H9 (cell line): ENCODE results near the gene UBR2. TPM values are rescaled to one million over a fixed set of nuclear protein-coding genes. Genes with fewer than 3 reads are reported as not detected.

ENCODE experiments used
- DNase-seq: peaks from one replicate; pipeline ENCODE4 v3.0.0-alpha.2; 2017
- H2AFZ ChIP-seq: one replicate; pipeline ENCODE4 v1.6.1; 2013; ENCODE audit warnings: mild to moderate bottlenecking, low read length, control low read depth, moderate library complexity
- H2AK5ac ChIP-seq: 2 replicates; pipeline ENCODE4 v1.6.1; 2013; ENCODE audit warnings: low read length, control low read depth, mixed read lengths; ENCODE audit not compliant: insufficient read length
- H2BK120ac ChIP-seq: one replicate; pipeline ENCODE4 v1.6.1; 2013; ENCODE audit warnings: low read depth, mild to moderate bottlenecking, low read length, control low read depth, inconsistent platforms; ENCODE audit not compliant: poor library complexity, severe bottlenecking
- H2BK12ac ChIP-seq: 2 replicates; pipeline ENCODE4 v1.6.1; 2013; ENCODE audit warnings: low read length, control low read depth, mixed read lengths, low read depth; ENCODE audit not compliant: insufficient read length
- H2BK15ac ChIP-seq: 2 replicates; pipeline ENCODE4 v1.6.1; 2013; ENCODE audit warnings: low read depth, low read length, control low read depth
- H2BK20ac ChIP-seq: one replicate; pipeline ENCODE4 v1.6.1; 2013; ENCODE audit warnings: low read depth, mild to moderate bottlenecking, low read length, control low read depth, inconsistent platforms; ENCODE audit not compliant: poor library complexity, severe bottlenecking
- H2BK5ac ChIP-seq: 2 replicates; pipeline ENCODE4 v1.6.1; 2013; ENCODE audit warnings: low read length, control low read depth, mixed read lengths; ENCODE audit not compliant: insufficient read length
- H3K14ac ChIP-seq: 2 replicates; pipeline ENCODE4 v1.6.1; 2013; ENCODE audit warnings: low read length, control low read depth; ENCODE audit not compliant: insufficient read depth
- H3K18ac ChIP-seq: 2 replicates; pipeline ENCODE4 v1.6.1; 2013; ENCODE audit warnings: low read depth, mild to moderate bottlenecking, mixed read lengths, low read length, control low read depth; ENCODE audit not compliant: insufficient read length
- H3K23ac ChIP-seq: 2 replicates; pipeline ENCODE4 v1.6.1; 2013; ENCODE audit warnings: low read length, control low read depth, mixed read lengths, low read depth; ENCODE audit not compliant: insufficient read length
- H3K23me2 ChIP-seq: 2 replicates; pipeline ENCODE4 v1.6.1; 2013; ENCODE audit warnings: low read depth, mild to moderate bottlenecking, mixed read lengths, low read length, control low read depth; ENCODE audit not compliant: insufficient read length, poor library complexity, severe bottlenecking
- H3K27ac ChIP-seq: 2 replicates; pipeline ENCODE4 v1.5.1; 2013; ENCODE audit warnings: low read length, control low read depth, mixed read lengths, low read depth; ENCODE audit not compliant: insufficient read length
- H3K27me3 ChIP-seq: 2 replicates; pipeline ENCODE4 v1.6.1; 2013; ENCODE audit warnings: low read length, control low read depth, inconsistent platforms; ENCODE audit not compliant: insufficient read depth
- H3K4ac ChIP-seq: 2 replicates; pipeline ENCODE4 v1.6.1; 2013; ENCODE audit warnings: low read depth, mild to moderate bottlenecking, control low read depth, inconsistent platforms, low read length, moderate library complexity
- H3K4me1 ChIP-seq: 2 replicates; pipeline ENCODE4 v1.6.1; 2013; ENCODE audit warnings: low read length, control low read depth, inconsistent platforms; ENCODE audit not compliant: insufficient read depth
- H3K4me2 ChIP-seq: 2 replicates; pipeline ENCODE4 v1.6.1; 2013; ENCODE audit warnings: low read length, control low read depth, mixed read lengths; ENCODE audit not compliant: insufficient read length, insufficient read depth
- H3K56ac ChIP-seq: 2 replicates; pipeline ENCODE4 v1.6.1; 2013; ENCODE audit warnings: low read depth, mild to moderate bottlenecking, mixed read lengths, low read length, control low read depth; ENCODE audit not compliant: insufficient read length
- H3K79me1 ChIP-seq: 2 replicates; pipeline ENCODE4 v1.6.1; 2013; ENCODE audit warnings: low read depth, mild to moderate bottlenecking, moderate library complexity, low read length, control low read depth, inconsistent platforms; ENCODE audit not compliant: insufficient read depth, poor library complexity, severe bottlenecking
- H3K79me2 ChIP-seq: 2 replicates; pipeline ENCODE4 v1.6.1; 2013; ENCODE audit warnings: low read length, control low read depth, inconsistent platforms; ENCODE audit not compliant: insufficient read depth
- H3K9ac ChIP-seq: 2 replicates; pipeline ENCODE4 v1.6.1; 2013; ENCODE audit warnings: low read length, control low read depth, mixed read lengths; ENCODE audit not compliant: insufficient read length; ENCODE audit errors: extremely low read depth
- H3K9me3 ChIP-seq: one replicate; pipeline ENCODE4 v1.6.1; 2013; ENCODE audit warnings: low read depth, low read length, inconsistent platforms; ENCODE audit not compliant: control insufficient read depth
- H3T11ph ChIP-seq: one replicate; pipeline ENCODE4 v1.6.1; 2013; ENCODE audit warnings: mild to moderate bottlenecking, low read length, control low read depth, inconsistent platforms
- H4K20me1 ChIP-seq: one replicate; pipeline ENCODE4 v1.6.1; 2013; ENCODE audit not compliant: control insufficient read depth, insufficient read length, insufficient read depth
- H4K5ac ChIP-seq: 2 replicates; pipeline ENCODE4 v1.6.1; 2013; ENCODE audit warnings: low read depth, mild to moderate bottlenecking, mixed read lengths, low read length, control low read depth; ENCODE audit not compliant: insufficient read length
- H4K8ac ChIP-seq: replicated peaks from 2 replicates; pipeline ENCODE4 v1.6.1; 2013; ENCODE audit warnings: low read length, control low read depth, mixed read lengths, low read depth; ENCODE audit not compliant: insufficient read length
- H4K91ac ChIP-seq: 2 replicates; pipeline ENCODE4 v1.6.1; 2013; ENCODE audit warnings: low read depth, mild to moderate bottlenecking, moderate library complexity, mixed read lengths, low read length, control low read depth; ENCODE audit not compliant: insufficient read length
- H3K27ac Mint-ChIP-seq, 3 experiments: 2 replicates in 2 of 3; 3 replicates in 1 of 3; pipeline ENCODE4 v1.8.0; 2020 to 2021; ENCODE audit warnings: mixed read lengths in 3 of 3, mild to moderate bottlenecking in 1 of 3, moderate library complexity in 1 of 3
- H3K27me3 Mint-ChIP-seq: 2 replicates; pipeline ENCODE4 v1.8.0; 2021; ENCODE audit warnings: low read depth, mild to moderate bottlenecking, moderate library complexity, mixed read lengths
- H3K36me3 Mint-ChIP-seq, 3 experiments: 2 replicates in 2 of 3; 3 replicates in 1 of 3; pipeline ENCODE4 v1.8.0; 2020 to 2021; ENCODE audit warnings: low read depth in 3 of 3, mixed read lengths in 3 of 3; ENCODE audit not compliant: insufficient read depth in 1 of 3
- H3K4me1 Mint-ChIP-seq, 2 experiments: 2 replicates each; pipeline ENCODE4 v1.8.0; 2020; ENCODE audit warnings: mixed read lengths in 2 of 2
- H3K4me3 Mint-ChIP-seq, 2 experiments: 2 replicates in 1 of 2; 3 replicates in 1 of 2; pipeline ENCODE4 v1.8.0; 2020 to 2021; ENCODE audit warnings: mild to moderate bottlenecking in 2 of 2, mixed read lengths in 2 of 2, moderate library complexity in 1 of 2
- H3K9me3 Mint-ChIP-seq, 2 experiments: 2 replicates in 1 of 2; 3 replicates in 1 of 2; pipeline ENCODE4 v1.8.0; 2020; ENCODE audit warnings: mild to moderate bottlenecking in 2 of 2, mixed read lengths in 2 of 2, moderate library complexity in 1 of 2
- WGBS: extraction: QIAGEN DNeasy Blood & Tissue Kit; methylation state at CpG from one replicate; pipeline ENCODE4 v1.1.7; 2013; ENCODE audit warnings: missing lambda C conversion rate, low lambda C conversion rate, mixed read lengths; ENCODE audit not compliant: insufficient read length; ENCODE audit errors: extremely low coverage; 5-methylcytosine and 5-hydroxymethylcytosine counted together
- total RNA-seq: library from RNA; stranded (reverse); gene quantifications from 2 replicates; pipeline ENCODE4 v1.2.1, GENCODE V29; 2021
- TF ChIP-seq, protein P1 (sequence below): fragments of 200-600 bp; sonication (generic); conservative IDR thresholded peaks from 3 replicates; pipeline ENCODE4 v1.8.0; 2021; ENCODE audit warnings: antibody characterized with exemption, mild to moderate bottlenecking

Gene UBR2
- total RNA-seq, 1 experiment from 2014 or later = 18.7 TPM

GRCh38 chr6:42598300-42598699 lies 34.5 kb downstream of the UBR2 start:
- no peaks in the 10 kb centered on the region for H3K27me3 Mint-ChIP-seq
- Histone ChIP-seq H3K79me2 (no peaks in the 10 kb centered on the region), H4K5ac (no peak overlapping the region), H4K20me1 (no peaks in the 10 kb centered on the region), H3K4me1 (no peaks in the 10 kb centered on the region), H2BK15ac (no peak overlapping the region), H3K27me3 (no peaks in the 10 kb centered on the region), H3K23ac (no peak overlapping the region), H3K18ac (no peak overlapping the region), H3K56ac (no peak overlapping the region), H2BK12ac (no peak overlapping the region), H4K8ac (no peak overlapping the region), H2AK5ac (no peak overlapping the region), H3K4ac (no peak overlapping the region), H2BK5ac (no peak overlapping the region), H3K9me3 (no peaks in the 10 kb centered on the region), H3K9ac (no peak overlapping the region), H2BK20ac (no peak overlapping the region), H4K91ac (no peak overlapping the region), H3K14ac (no peak overlapping the region), H3K23me2 (no peaks in the 10 kb centered on the region), H2BK120ac (no peak overlapping the region), H3K27ac (no peak overlapping the region), H2AFZ (no peak overlapping the region), H3K79me1 (no peaks in the 10 kb centered on the region), H3T11ph (no peak overlapping the region), H3K4me2 (no peak overlapping the region)
- WGBS = no CpG with 5 or more reads among the region's 2 CpGs
- peaks cover 4 to 29% (median 19%) of the 10 kb centered on the region in 3 experiments; a peak in 6 of 7 replicates for H3K36me3 Mint-ChIP-seq
- no peak for DNase-seq
- H3K27ac Mint-ChIP-seq = no peak overlapping the region
- H3K4me1 Mint-ChIP-seq = no peaks in the 10 kb centered on the region
- TF ChIP-seq, protein P1, sequence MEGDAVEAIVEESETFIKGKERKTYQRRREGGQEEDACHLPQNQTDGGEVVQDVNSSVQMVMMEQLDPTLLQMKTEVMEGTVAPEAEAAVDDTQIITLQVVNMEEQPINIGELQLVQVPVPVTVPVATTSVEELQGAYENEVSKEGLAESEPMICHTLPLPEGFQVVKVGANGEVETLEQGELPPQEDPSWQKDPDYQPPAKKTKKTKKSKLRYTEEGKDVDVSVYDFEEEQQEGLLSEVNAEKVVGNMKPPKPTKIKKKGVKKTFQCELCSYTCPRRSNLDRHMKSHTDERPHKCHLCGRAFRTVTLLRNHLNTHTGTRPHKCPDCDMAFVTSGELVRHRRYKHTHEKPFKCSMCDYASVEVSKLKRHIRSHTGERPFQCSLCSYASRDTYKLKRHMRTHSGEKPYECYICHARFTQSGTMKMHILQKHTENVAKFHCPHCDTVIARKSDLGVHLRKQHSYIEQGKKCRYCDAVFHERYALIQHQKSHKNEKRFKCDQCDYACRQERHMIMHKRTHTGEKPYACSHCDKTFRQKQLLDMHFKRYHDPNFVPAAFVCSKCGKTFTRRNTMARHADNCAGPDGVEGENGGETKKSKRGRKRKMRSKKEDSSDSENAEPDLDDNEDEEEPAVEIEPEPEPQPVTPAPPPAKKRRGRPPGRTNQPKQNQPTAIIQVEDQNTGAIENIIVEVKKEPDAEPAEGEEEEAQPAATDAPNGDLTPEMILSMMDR = no peak
- H3K9me3 Mint-ChIP-seq = no peaks in the 10 kb centered on the region
- H3K4me3 Mint-ChIP-seq = no peak overlapping the region
